MCF 10A (cell line): Measurements from ENCODE around the gene MCUB. TPM values are rescaled to one million over a fixed set of nuclear protein-coding genes. Genes with fewer than 3 reads are reported as not detected.
A peak's percentile ranks its signal among the peaks of the same experiment; 100 is the strongest.

Experiments
- BruUV-seq: library from RNA; stranded (reverse); fragments of 400-500 nt; replicated peaks from 2 replicates; lab custom pipeline; 2021; lab: Mats Ljungman, UMichigan
- CTCF ChIA-PET: fragments of 300-600 bp; sonication (Branson Sonifier 250); formaldehyde crosslinking; extraction: SDS; loops from one replicate; lab custom pipeline; 2021; ENCODE audit warnings: antibody characterized with exemption, inconsistent platforms; lab: Yijun Ruan, JAX
- POLR2A ChIA-PET: fragments of 300-600, 350-650 bp; sonication (Branson Sonifier 250); formaldehyde crosslinking; extraction: SDS; loops from one replicate; lab custom pipeline; 2020; ENCODE audit warnings: antibody characterized with exemption, inconsistent platforms; lab: Yijun Ruan, JAX
- DNase-seq: peaks from one replicate; pipeline ENCODE4 v3.0.0-alpha.2; 2018; ENCODE audit not compliant: unreplicated experiment
- H3K27ac Mint-ChIP-seq: one replicate; pipeline ENCODE4 v1.8.0; 2022; ENCODE audit warnings: mild to moderate bottlenecking, low read depth, mixed read lengths; ENCODE audit not compliant: unreplicated experiment
- H3K27me3 Mint-ChIP-seq: one replicate; pipeline ENCODE4 v1.8.0; 2022; ENCODE audit warnings: mixed read lengths; ENCODE audit not compliant: insufficient read depth, unreplicated experiment
- H3K36me3 Mint-ChIP-seq: one replicate; pipeline ENCODE4 v1.8.0; 2022; ENCODE audit warnings: mild to moderate bottlenecking, moderate library complexity, mixed read lengths; ENCODE audit not compliant: insufficient read depth, unreplicated experiment
- H3K4me1 Mint-ChIP-seq: one replicate; pipeline ENCODE4 v1.8.0; 2022; ENCODE audit warnings: mixed read lengths; ENCODE audit not compliant: insufficient read depth, unreplicated experiment
- H3K4me3 Mint-ChIP-seq: one replicate; pipeline ENCODE4 v1.8.0; 2022; ENCODE audit warnings: mild to moderate bottlenecking, moderate library complexity, mixed read lengths; ENCODE audit not compliant: unreplicated experiment
- H3K9me3 Mint-ChIP-seq: one replicate; pipeline ENCODE4 v1.8.0; 2022; ENCODE audit warnings: mixed read lengths; ENCODE audit not compliant: unreplicated experiment
- intact Hi-C: fragments of 100-400 bp; cut with micrococcal nuclease; formaldehyde crosslinking; loops from 2 replicates; pipeline ENCODE4 v1.14.1; 2022
- total RNA-seq: library from RNA; stranded (reverse); gene quantifications from 2 replicates; pipeline ENCODE4 v1.2.3, GENCODE V29; 2022
- TF ChIP-seq, protein P1 (sequence below): fragments of 200-600 bp; IDR thresholded peaks from one replicate; pipeline ENCODE4 v1.8.0; 2022; ENCODE audit warnings: antibody characterized with exemption, mild to moderate bottlenecking; ENCODE audit not compliant: unreplicated experiment

Gene MCUB
- total RNA-seq, 1 experiment from 2014 or later, result 16.3 TPM

- DNase-seq, result peak; percentile 5
- intact Hi-C loops, result loop anchor here (1.0 to 2.0 kb wide), 2 partner anchors 140 to 277 kb away; no protein-coding TSS in a partner anchor
- no TSS peak for BruUV-seq
Measured at GRCh38 chr4:109701566-109702410, 141.7 kb downstream of the MCUB start.

GRCh38 chr4:109702950-109703663 lies 143.1 kb downstream of the MCUB start, which contains the start of gene CASP6:
Gene CASP6 (minus strand): TSS chr4:109703445. CDS start chr4:109703395, 50 bp downstream.
- POLR2A ChIA-PET, result interaction anchor here (0.6 to 3.9 kb wide), 19 partner anchors 9 to 408 kb away, joined by 3 to 39 read pairs (median 4); partner anchors contain the start of genes GAR1, MCUB, PLA2G12A and SEC24B
- Mint-ChIP-seq H3K4me3 (peak within 1 kb of the TSS; percentile 94), H3K27me3 (no peaks in the 10 kb centered on the region), H3K9me3 (no peaks in the 10 kb centered on the region), H3K4me1 (peaks cover 28% of the 10 kb centered on the region), H3K36me3 (peaks cover 32% of the 10 kb centered on the region), H3K27ac (peak within 1 kb of the TSS; percentile 95)
- intact Hi-C loops, result loop anchor here (1.0 to 2.0 kb wide), 7 partner anchors 26 to 276 kb away; partner anchors contain the start of gene SEC24B
- DNase-seq, result peak; percentile 79
- CTCF ChIA-PET, result interaction anchor here (0.6 to 3.2 kb wide), 16 partner anchors 21 to 1705 kb away, joined by 3 to 19 read pairs (median 4); partner anchors contain the start of gene PLA2G12A
- no TSS peak for BruUV-seq
- TF ChIP-seq, protein P1, sequence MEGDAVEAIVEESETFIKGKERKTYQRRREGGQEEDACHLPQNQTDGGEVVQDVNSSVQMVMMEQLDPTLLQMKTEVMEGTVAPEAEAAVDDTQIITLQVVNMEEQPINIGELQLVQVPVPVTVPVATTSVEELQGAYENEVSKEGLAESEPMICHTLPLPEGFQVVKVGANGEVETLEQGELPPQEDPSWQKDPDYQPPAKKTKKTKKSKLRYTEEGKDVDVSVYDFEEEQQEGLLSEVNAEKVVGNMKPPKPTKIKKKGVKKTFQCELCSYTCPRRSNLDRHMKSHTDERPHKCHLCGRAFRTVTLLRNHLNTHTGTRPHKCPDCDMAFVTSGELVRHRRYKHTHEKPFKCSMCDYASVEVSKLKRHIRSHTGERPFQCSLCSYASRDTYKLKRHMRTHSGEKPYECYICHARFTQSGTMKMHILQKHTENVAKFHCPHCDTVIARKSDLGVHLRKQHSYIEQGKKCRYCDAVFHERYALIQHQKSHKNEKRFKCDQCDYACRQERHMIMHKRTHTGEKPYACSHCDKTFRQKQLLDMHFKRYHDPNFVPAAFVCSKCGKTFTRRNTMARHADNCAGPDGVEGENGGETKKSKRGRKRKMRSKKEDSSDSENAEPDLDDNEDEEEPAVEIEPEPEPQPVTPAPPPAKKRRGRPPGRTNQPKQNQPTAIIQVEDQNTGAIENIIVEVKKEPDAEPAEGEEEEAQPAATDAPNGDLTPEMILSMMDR, result peak; percentile 60

More at GRCh38 chr4:109701566-109702410, 141.7 kb downstream of the MCUB start:
- no peaks in the 10 kb centered on the region for H3K27me3 Mint-ChIP-seq
- ChIA-PET POLR2A (interaction anchor here (0.6 to 3.9 kb wide), 12 partner anchors 7 to 288 kb away, joined by 3 to 39 read pairs (median 4); partner anchors contain the start of genes MCUB, PLA2G12A and SEC24B), CTCF (interaction anchor here (0.6 to 3.6 kb wide), 13 partner anchors 8 to 306 kb away, joined by 3 to 19 read pairs (median 5); partner anchors contain the start of gene PLA2G12A)
- peaks cover 27% of the 10 kb centered on the region for H3K36me3 Mint-ChIP-seq
- H3K4me1 Mint-ChIP-seq, result peaks cover 28% of the 10 kb centered on the region
- H3K27ac Mint-ChIP-seq, result peak overlapping the region; percentile 95
- TF ChIP-seq, protein P1, result no peak
- no peaks in the 10 kb centered on the region for H3K9me3 Mint-ChIP-seq
- peak overlapping the region; percentile 94 for H3K4me3 Mint-ChIP-seq

- BruUV-seq, result no TSS peak
- Mint-ChIP-seq H3K9me3 (no peaks in the 10 kb centered on the region), H3K27me3 (no peaks in the 10 kb centered on the region), H3K27ac (peak overlapping the region; percentile 95), H3K4me3 (peak overlapping the region; percentile 94), H3K36me3 (peaks cover 39% of the 10 kb centered on the region), H3K4me1 (peaks cover 28% of the 10 kb centered on the region)
- POLR2A ChIA-PET, result interaction anchor here (0.6 to 3.9 kb wide), 19 partner anchors 8 to 299 kb away, joined by 3 to 39 read pairs (median 4); partner anchors contain the start of genes CFI, GAR1, MCUB and PLA2G12A
- DNase-seq, result peak; percentile 15
- intact Hi-C loops, result loop anchor here (1.0 to 2.0 kb wide), 6 partner anchors 25 to 277 kb away; partner anchors contain the start of gene SEC24B
- CTCF ChIA-PET, result interaction anchor here (0.6 to 2.3 kb wide), 16 partner anchors 9 to 1706 kb away, joined by 3 to 11 read pairs (median 3); partner anchors contain the start of genes PLA2G12A and SEC24B
- TF ChIP-seq, protein P1, result no peak
Measured at GRCh38 chr4:109703664-109704361, 143.8 kb downstream of the MCUB start.
